ENCODE measurements around the gene TINCR.

GRCh38 chr19:5587071-5587455 lies 19.3 kb upstream of the TINCR start:
- TF ChIP-seq POLR2AphosphoS5 (IDR thresholded peaks at IDR 0.05; ENCODE audit: low read depth, low read length): no peak
- no peak for TF ChIP-seq POLR2A (IDR thresholded peaks at IDR 0.05; ENCODE audit: low read depth, low read length)
- TF ChIP-seq TAF1 (IDR thresholded peaks at IDR 0.05; ENCODE audit: borderline replicate concordance, low read depth, low read length): no peak

All from GM12892 (cell line).